Neutrophil (primary cell): ENCODE results near the gene PUSL1.

Source experiments
- H3K27ac ChIP-seq: fragments of 200-600 bp; sonication (generic); 2 replicates; pipeline ENCODE4 v1.5.1; 2016; ENCODE audit warnings: mild to moderate bottlenecking, moderate library complexity
- H3K27me3 ChIP-seq: fragments of 200-600 bp; sonication (generic); 2 replicates; pipeline ENCODE4 v1.6.0; 2016; ENCODE audit warnings: mild to moderate bottlenecking
- H3K36me3 ChIP-seq: fragments of 200-600 bp; sonication (generic); 2 replicates; pipeline ENCODE4 v1.5.1; 2017
- H3K4me1 ChIP-seq, 2 experiments: fragments of 200-600 bp in 1 of 2; sonication (generic) in 1 of 2; 1 replicate in 1 of 2; 2 replicates in 1 of 2; pipeline versions ENCODE4 v1.5.1 to v1.6.1; 2013 to 2016; ENCODE audit warnings: low read depth in 1 of 2, low read length in 1 of 2, mild to moderate bottlenecking in 1 of 2, moderate library complexity in 1 of 2; ENCODE audit not compliant: control insufficient read depth in 1 of 2, insufficient read depth in 1 of 2
- H3K4me3 ChIP-seq, 2 experiments: fragments of 200-600 bp in 1 of 2; sonication (generic) in 1 of 2; 1 replicate in 1 of 2; 2 replicates in 1 of 2; pipeline ENCODE4 v1.5.1; 2013 to 2016; ENCODE audit warnings: low read depth in 1 of 2, low read length in 1 of 2, mild to moderate bottlenecking in 1 of 2, moderate library complexity in 1 of 2
- H3K9me3 ChIP-seq: fragments of 200-600 bp; sonication (generic); 2 replicates; pipeline ENCODE4 v1.5.1; 2016
- CTCF ChIP-seq: fragments of 200-600 bp; sonication (generic); IDR thresholded peaks from 2 replicates; pipeline ENCODE4 v1.5.1; 2016; ENCODE audit warnings: antibody characterized with exemption

Gene PUSL1

GRCh38 chr1:1351511-1352427 is 43.4 kb downstream of the PUSL1 start:
- no peaks in the 10 kb centered on the region for H3K36me3 ChIP-seq
- no peaks in the 10 kb centered on the region for H3K9me3 ChIP-seq
- H3K27ac ChIP-seq: no peak overlapping the region
- H3K27me3 ChIP-seq: peaks cover 71% of the 10 kb centered on the region
- TF ChIP-seq CTCF: no peak
- peaks cover 9 to 20% of the 10 kb centered on the region in 2 experiments for H3K4me1 ChIP-seq
- no peak overlapping the region for H3K4me3 ChIP-seq

- peaks cover 9 to 19% of the 10 kb centered on the region in 2 experiments for H3K4me1 ChIP-seq
- TF ChIP-seq CTCF: no peak
- H3K27me3 ChIP-seq: peaks cover 77% of the 10 kb centered on the region
- H3K27ac ChIP-seq: no peak overlapping the region
- no peak overlapping the region for H3K4me3 ChIP-seq
- H3K36me3 ChIP-seq: no peaks in the 10 kb centered on the region
- no peaks in the 10 kb centered on the region for H3K9me3 ChIP-seq
These were observed 44.5 kb downstream of the PUSL1 start for GRCh38 chr1:1352786-1353388.

GRCh38 chr1:1353389-1354151 is 45.2 kb downstream of the PUSL1 start:
- peaks cover 2 to 13% of the 10 kb centered on the region in 2 experiments for H3K4me1 ChIP-seq
- no peak overlapping the region for H3K27ac ChIP-seq
- TF ChIP-seq CTCF: no peak
- H3K9me3 ChIP-seq: no peaks in the 10 kb centered on the region
- peaks cover 77% of the 10 kb centered on the region for H3K27me3 ChIP-seq
- no peak overlapping the region for H3K4me3 ChIP-seq
- H3K36me3 ChIP-seq: no peaks in the 10 kb centered on the region

GRCh38 chr1:1354271-1355247 is 46.2 kb downstream of the PUSL1 start:
- Histone ChIP-seq H3K4me3 (no peak overlapping the region), H3K27ac (no peak overlapping the region), H3K9me3 (no peaks in the 10 kb centered on the region), H3K27me3 (peaks cover 85% of the 10 kb centered on the region), H3K4me1 (peaks cover 0 to 10% of the 10 kb centered on the region in 2 experiments), H3K36me3 (no peaks in the 10 kb centered on the region)
- TF ChIP-seq CTCF: no peak
